GM15510 (cell line): ENCODE measurements around the gene C9orf78.

ENCODE experiments used
- POLR2A ChIP-seq: IDR thresholded peaks from 3 replicates; pipeline ENCODE4 v1.6.1; 2011; ENCODE audit warnings: borderline replicate concordance; ENCODE audit not compliant: insufficient read length; ENCODE audit errors: extremely low read depth

The C9orf78 gene

GRCh38 chr9:129860653-129861446, 25.8 kb upstream of the C9orf78 start:
- no peak for TF ChIP-seq POLR2A

GRCh38 chr9:129858167-129858962, 23.3 kb upstream of the C9orf78 start:
- TF ChIP-seq POLR2A = no peak

GRCh38 chr9:129857207-129857606, 22.1 kb upstream of the C9orf78 start:
- TF ChIP-seq POLR2A = no peak

GRCh38 chr9:129854588-129855110, 19.6 kb upstream of the C9orf78 start:
- no peak for TF ChIP-seq POLR2A

- TF ChIP-seq POLR2A = no peak
Measured at GRCh38 chr9:129853614-129854013, 18.5 kb upstream of the C9orf78 start.

GRCh38 chr9:129852579-129852978, 17.5 kb upstream of the C9orf78 start:
- no peak for TF ChIP-seq POLR2A

GRCh38 chr9:129851821-129852220, 16.7 kb upstream of the C9orf78 start:
- TF ChIP-seq POLR2A = no peak

GRCh38 chr9:129850821-129851550, 15.9 kb upstream of the C9orf78 start:
- TF ChIP-seq POLR2A = no peak

GRCh38 chr9:129849901-129850300, 14.8 kb upstream of the C9orf78 start:
- no peak for TF ChIP-seq POLR2A

GRCh38 chr9:129848712-129849441, 13.8 kb upstream of the C9orf78 start:
- TF ChIP-seq POLR2A = no peak

- no peak for TF ChIP-seq POLR2A
Measured at GRCh38 chr9:129845373-129845772, 10.3 kb upstream of the C9orf78 start.

GRCh38 chr9:129841071-129841470, 6.0 kb upstream of the C9orf78 start:
- no peak for TF ChIP-seq POLR2A

GRCh38 chr9:129840034-129840433, 5.0 kb upstream of the C9orf78 start:
- TF ChIP-seq POLR2A = no peak

GRCh38 chr9:129839324-129840023, 4.4 kb upstream of the C9orf78 start:
- no peak for TF ChIP-seq POLR2A
